ENCODE data around the gene FARS2. TPM values are rescaled to one million over a fixed set of nuclear protein-coding genes. Genes with fewer than 3 reads are reported as not detected.

FARS2 gene
- total RNA-seq, 1 experiment from 2014 or later, result 13.8 TPM

DNA sequence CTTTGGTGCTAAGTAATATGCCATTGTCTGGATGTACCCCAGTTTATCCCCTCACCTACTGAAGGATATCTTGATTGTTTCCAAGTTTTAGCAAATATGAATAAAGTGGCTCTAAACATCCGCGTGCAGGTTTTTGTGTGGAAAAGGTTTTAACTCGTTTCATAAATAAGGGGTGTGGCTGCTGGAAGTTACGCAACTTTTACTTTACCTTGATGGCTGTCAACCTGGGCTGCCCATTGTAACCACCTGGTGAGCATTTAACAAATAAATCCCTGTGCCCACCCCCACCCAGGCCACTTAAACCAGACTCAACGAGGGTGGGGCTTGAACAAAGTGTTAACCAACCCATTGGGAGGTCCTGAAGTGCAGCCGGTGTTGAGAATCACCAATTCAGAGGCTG is 557.6 kb downstream of the FARS2 start:
- ChIA-PET CTCF (no interaction called here), RAD21 (ENCODE audit: low non-redundant PET in 1 of 2, low total read pairs in 2 of 2, uncharacterized antibody in 2 of 2, unreplicated experiment in 2 of 2) (no interaction called here), POLR2A (no interaction called here)
- Histone ChIP-seq H3K9me2 (ENCODE audit: insufficient read depth) (no peaks in the 10 kb centered on the region), H3K4me2 (ENCODE audit: low read length) (no peak overlapping the region), H3K27ac (ENCODE audit: low read depth, low read length) (no peak overlapping the region), H3K27me3 (ENCODE audit: insufficient read depth, low read length) (peaks cover 13% of the 10 kb centered on the region; the same call in 1 of the 2 replicates), H3K4me1 (ENCODE audit: control insufficient read depth in 1 of 2, insufficient read depth in 2 of 2, low read length in 2 of 2) (no peaks in the 10 kb centered on the region), H4K20me1 (ENCODE audit: insufficient read depth) (no peaks in the 10 kb centered on the region), H3K9ac (ENCODE audit: low read length) (no peak overlapping the region), H3K4me3 (replicated peaks in 1 of 2; ENCODE audit: low read depth in 1 of 2, low read length in 2 of 2) (no peak overlapping the region), H3K79me2 (ENCODE audit: insufficient read depth, low read length) (no peaks in the 10 kb centered on the region), H3K9me3 (ENCODE audit: control insufficient read depth in 1 of 2, insufficient read depth in 1 of 2, low read depth in 1 of 2, low read length in 2 of 2) (no peaks in the 10 kb centered on the region), H2AFZ (ENCODE audit: low read depth, low read length, poor library complexity, severe bottlenecking) (no peak overlapping the region), H3K36me3 (ENCODE audit: control insufficient read depth in 1 of 2, insufficient read depth in 2 of 2, low read length in 2 of 2) (no peaks in the 10 kb centered on the region)
- no peak for TF ChIP-seq ELF1 (IDR thresholded peaks at IDR 0.05; ENCODE audit: borderline replicate concordance, low read depth)
- TF ChIP-seq, protein P1, sequence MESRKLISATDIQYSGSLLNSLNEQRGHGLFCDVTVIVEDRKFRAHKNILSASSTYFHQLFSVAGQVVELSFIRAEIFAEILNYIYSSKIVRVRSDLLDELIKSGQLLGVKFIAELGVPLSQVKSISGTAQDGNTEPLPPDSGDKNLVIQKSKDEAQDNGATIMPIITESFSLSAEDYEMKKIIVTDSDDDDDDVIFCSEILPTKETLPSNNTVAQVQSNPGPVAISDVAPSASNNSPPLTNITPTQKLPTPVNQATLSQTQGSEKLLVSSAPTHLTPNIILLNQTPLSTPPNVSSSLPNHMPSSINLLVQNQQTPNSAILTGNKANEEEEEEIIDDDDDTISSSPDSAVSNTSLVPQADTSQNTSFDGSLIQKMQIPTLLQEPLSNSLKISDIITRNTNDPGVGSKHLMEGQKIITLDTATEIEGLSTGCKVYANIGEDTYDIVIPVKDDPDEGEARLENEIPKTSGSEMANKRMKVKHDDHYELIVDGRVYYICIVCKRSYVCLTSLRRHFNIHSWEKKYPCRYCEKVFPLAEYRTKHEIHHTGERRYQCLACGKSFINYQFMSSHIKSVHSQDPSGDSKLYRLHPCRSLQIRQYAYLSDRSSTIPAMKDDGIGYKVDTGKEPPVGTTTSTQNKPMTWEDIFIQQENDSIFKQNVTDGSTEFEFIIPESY (IDR thresholded peaks at IDR 0.05; ENCODE audit: extremely low read depth, insufficient replicate concordance, low read length), result no peak
- no peak for TF ChIP-seq EZH2phosphoT487 (IDR thresholded peaks at IDR 0.05; ENCODE audit: borderline replicate concordance)
- DNase-seq (ENCODE audit: low read depth, low spot score) (no peak), ATAC-seq (no peak)
- intact Hi-C loops (cut with micrococcal nuclease), result no loop called here
- BruUV-seq (replicated peaks), result no TSS peak

Other genes starting within 250 kb of the FARS2 start
- gene PPP1R3G, start 176.2 kb upstream of the FARS2 start, total RNA-seq (2021; ENCODE audit: unreplicated experiment), result 0.27 TPM
- 30.1 TPM for gene LYRM4, start 563 bp upstream of the FARS2 start, total RNA-seq (2021; ENCODE audit: unreplicated experiment)

Measured in HCT116 (cell line).